ENCODE results near the gene TFDP2.

Gene TFDP2

DNA sequence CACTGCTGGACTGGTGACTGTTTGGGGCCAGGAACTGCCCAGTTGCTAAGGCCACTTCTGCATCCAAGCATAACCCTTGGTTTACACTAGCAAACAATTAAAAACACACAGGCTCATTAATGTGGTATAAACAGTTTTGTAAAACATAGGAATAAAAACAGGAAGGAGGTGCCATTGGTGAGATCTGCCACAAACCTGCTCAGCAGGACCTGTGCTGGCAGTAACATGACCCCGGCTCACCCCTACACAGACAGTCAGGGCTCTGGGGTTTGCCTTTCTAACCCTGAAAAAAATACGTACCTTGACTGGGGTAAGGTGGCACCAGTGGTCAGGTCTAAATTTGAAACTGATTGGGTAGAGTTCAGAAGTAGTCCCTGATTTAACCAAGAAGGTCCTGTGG is 196.7 kb downstream of the TFDP2 start:
- Histone ChIP-seq H3K4me1 (ENCODE audit: insufficient read depth, low read length) (peaks cover 4% of the 10 kb centered on the region), H3K9ac (ENCODE audit: low read length) (no peak overlapping the region), H3K27ac (ENCODE audit: low read depth, low read length) (no peak overlapping the region), H3K27me3 (ENCODE audit: control insufficient read depth in 1 of 2, insufficient read depth in 2 of 2, low read length in 2 of 2) (no peaks in the 10 kb centered on the region), H3K36me3 (ENCODE audit: insufficient read depth, low read length) (peaks cover 5% of the 10 kb centered on the region), H3K9me3 (ENCODE audit: low read length) (no peaks in the 10 kb centered on the region), H3K4me3 (ENCODE audit: low read depth in 1 of 2, low read length in 2 of 2) (no peak overlapping the region)

DNA sequence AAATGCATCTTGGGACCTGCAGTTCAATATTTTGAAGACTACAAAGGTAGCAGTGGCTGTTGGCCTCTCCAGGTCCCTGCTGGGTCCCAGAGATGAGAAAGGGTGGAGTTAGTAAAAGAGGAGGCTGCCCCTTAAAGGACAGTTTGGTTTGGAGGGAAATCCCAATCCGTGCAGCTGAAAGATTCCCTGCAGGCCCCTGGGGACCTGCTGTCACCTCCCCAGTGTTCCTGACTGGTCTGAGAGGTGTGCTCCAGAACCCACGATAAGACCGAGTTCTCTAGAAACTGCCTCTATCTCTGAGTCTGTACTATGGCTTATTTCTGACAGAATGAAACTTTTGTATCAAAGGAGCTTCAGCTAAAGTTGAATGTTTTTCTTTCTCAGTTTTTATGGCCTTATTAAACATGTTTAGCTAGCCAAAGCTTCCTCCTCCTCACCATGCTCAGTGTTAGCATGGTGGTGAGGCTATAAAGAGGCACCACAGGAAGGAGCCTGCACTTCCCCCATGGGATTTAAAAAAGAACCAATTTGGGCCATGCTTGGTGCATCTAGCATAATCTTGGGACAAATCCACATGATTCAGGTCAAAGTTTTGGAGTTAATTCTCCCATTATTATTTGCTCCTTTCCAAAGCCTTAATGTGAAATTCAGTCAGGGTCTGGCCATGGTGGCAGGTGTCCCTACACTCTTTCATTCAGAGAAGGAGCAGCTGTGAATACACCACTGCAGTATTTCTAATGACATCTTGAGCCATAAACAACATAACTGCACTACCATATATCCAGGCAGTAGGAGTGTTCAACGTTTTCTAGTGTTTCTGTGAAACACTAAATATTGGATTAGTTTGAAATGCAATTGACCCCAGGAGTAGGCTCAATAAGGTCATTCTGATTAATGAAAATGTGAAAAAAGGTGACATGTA is 198.5 kb downstream of the TFDP2 start:
- no peak overlapping the region for H3K9ac ChIP-seq (ENCODE audit: low read length)

GRCh38 chr3:141949972-141950371 is 199.4 kb downstream of the TFDP2 start:
- Histone ChIP-seq H3K9me3 (ENCODE audit: low read length) (no peaks in the 10 kb centered on the region), H3K27me3 (ENCODE audit: control insufficient read depth in 1 of 2, insufficient read depth in 2 of 2, low read length in 2 of 2) (no peaks in the 10 kb centered on the region), H3K4me3 (ENCODE audit: low read depth in 1 of 2, low read length in 2 of 2) (no peak overlapping the region), H3K27ac (ENCODE audit: low read depth, low read length) (no peak overlapping the region), H3K36me3 (ENCODE audit: insufficient read depth, low read length) (peaks cover 5% of the 10 kb centered on the region), H3K9ac (ENCODE audit: low read length) (no peak overlapping the region), H3K4me1 (ENCODE audit: insufficient read depth, low read length) (peaks cover under 1% of the 10 kb centered on the region)

More for the DNA sequence above, 198.5 kb downstream of the TFDP2 start:
- H3K4me3 ChIP-seq (ENCODE audit: low read depth in 1 of 2, low read length in 2 of 2): no peak overlapping the region
- H3K27ac ChIP-seq (ENCODE audit: low read depth, low read length): no peak overlapping the region
- H3K4me1 ChIP-seq (ENCODE audit: insufficient read depth, low read length): peaks cover 4% of the 10 kb centered on the region
- no peaks in the 10 kb centered on the region for H3K9me3 ChIP-seq (ENCODE audit: low read length)
- H3K36me3 ChIP-seq (ENCODE audit: insufficient read depth, low read length): peaks cover 5% of the 10 kb centered on the region
- H3K27me3 ChIP-seq (ENCODE audit: control insufficient read depth in 1 of 2, insufficient read depth in 2 of 2, low read length in 2 of 2): no peaks in the 10 kb centered on the region

- H3K4me1 ChIP-seq (ENCODE audit: insufficient read depth, low read length): no peaks in the 10 kb centered on the region
- no peak overlapping the region for H3K4me3 ChIP-seq (ENCODE audit: low read depth in 1 of 2, low read length in 2 of 2)
- peaks cover 5% of the 10 kb centered on the region for H3K36me3 ChIP-seq (ENCODE audit: insufficient read depth, low read length)
- no peak overlapping the region for H3K27ac ChIP-seq (ENCODE audit: low read depth, low read length)
- H3K9me3 ChIP-seq (ENCODE audit: low read length): no peaks in the 10 kb centered on the region
- no peak overlapping the region for H3K9ac ChIP-seq (ENCODE audit: low read length)
- no peaks in the 10 kb centered on the region for H3K27me3 ChIP-seq (ENCODE audit: control insufficient read depth in 1 of 2, insufficient read depth in 2 of 2, low read length in 2 of 2)
These were observed 199.9 kb downstream of the TFDP2 start for GRCh38 chr3:141949399-141949798.

GRCh38 chr3:141945726-141946485 is 203.4 kb downstream of the TFDP2 start:
- no peak overlapping the region for H3K9ac ChIP-seq (ENCODE audit: low read length)
- H3K4me3 ChIP-seq (ENCODE audit: low read depth in 1 of 2, low read length in 2 of 2): no peak overlapping the region
- no peaks in the 10 kb centered on the region for H3K27me3 ChIP-seq (ENCODE audit: control insufficient read depth in 1 of 2, insufficient read depth in 2 of 2, low read length in 2 of 2)
- no peak overlapping the region for H3K27ac ChIP-seq (ENCODE audit: low read depth, low read length)
- H3K9me3 ChIP-seq (ENCODE audit: low read length): no peaks in the 10 kb centered on the region
- peaks cover 1% of the 10 kb centered on the region for H3K4me1 ChIP-seq (ENCODE audit: insufficient read depth, low read length)
- H3K36me3 ChIP-seq (ENCODE audit: insufficient read depth, low read length): peaks cover 5% of the 10 kb centered on the region

DNA sequence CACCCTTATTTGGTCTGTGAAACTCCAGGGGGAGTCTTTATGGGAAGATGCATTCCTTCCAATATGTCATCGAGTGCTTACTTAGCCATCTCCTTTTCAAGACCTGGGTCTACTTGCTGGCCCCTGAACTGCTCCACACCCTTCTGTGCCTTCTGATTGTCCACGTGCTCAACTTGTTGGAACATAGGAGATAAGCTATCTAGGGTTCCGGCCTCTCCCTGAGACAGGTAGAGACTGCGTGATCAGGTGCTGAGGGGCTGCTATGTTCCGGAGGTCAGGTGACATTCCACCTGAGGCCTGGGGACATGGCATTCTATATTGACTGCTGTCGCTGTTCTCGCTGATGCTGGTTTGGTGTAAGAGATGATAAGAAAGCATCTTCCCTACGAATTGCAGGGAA is 207.3 kb downstream of the TFDP2 start:
- Histone ChIP-seq H3K36me3 (ENCODE audit: insufficient read depth, low read length) (no peaks in the 10 kb centered on the region), H3K9ac (ENCODE audit: low read length) (no peak overlapping the region), H3K4me3 (ENCODE audit: low read depth in 1 of 2, low read length in 2 of 2) (no peak overlapping the region), H3K27ac (ENCODE audit: low read depth, low read length) (no peak overlapping the region), H3K4me1 (ENCODE audit: insufficient read depth, low read length) (peaks cover 4% of the 10 kb centered on the region), H3K27me3 (ENCODE audit: control insufficient read depth in 1 of 2, insufficient read depth in 2 of 2, low read length in 2 of 2) (no peaks in the 10 kb centered on the region), H3K9me3 (ENCODE audit: low read length) (no peaks in the 10 kb centered on the region)

- no peak overlapping the region for H3K4me3 ChIP-seq (ENCODE audit: low read depth in 1 of 2, low read length in 2 of 2)
- H3K36me3 ChIP-seq (ENCODE audit: insufficient read depth, low read length): no peaks in the 10 kb centered on the region
- peaks cover 4% of the 10 kb centered on the region for H3K4me1 ChIP-seq (ENCODE audit: insufficient read depth, low read length)
- no peak overlapping the region for H3K27ac ChIP-seq (ENCODE audit: low read depth, low read length)
- H3K9ac ChIP-seq (ENCODE audit: low read length): no peak overlapping the region
- H3K27me3 ChIP-seq (ENCODE audit: control insufficient read depth in 1 of 2, insufficient read depth in 2 of 2, low read length in 2 of 2): no peaks in the 10 kb centered on the region
- no peaks in the 10 kb centered on the region for H3K9me3 ChIP-seq (ENCODE audit: low read length)
These were observed 208.3 kb downstream of the TFDP2 start for GRCh38 chr3:141941093-141941492.

DNA sequence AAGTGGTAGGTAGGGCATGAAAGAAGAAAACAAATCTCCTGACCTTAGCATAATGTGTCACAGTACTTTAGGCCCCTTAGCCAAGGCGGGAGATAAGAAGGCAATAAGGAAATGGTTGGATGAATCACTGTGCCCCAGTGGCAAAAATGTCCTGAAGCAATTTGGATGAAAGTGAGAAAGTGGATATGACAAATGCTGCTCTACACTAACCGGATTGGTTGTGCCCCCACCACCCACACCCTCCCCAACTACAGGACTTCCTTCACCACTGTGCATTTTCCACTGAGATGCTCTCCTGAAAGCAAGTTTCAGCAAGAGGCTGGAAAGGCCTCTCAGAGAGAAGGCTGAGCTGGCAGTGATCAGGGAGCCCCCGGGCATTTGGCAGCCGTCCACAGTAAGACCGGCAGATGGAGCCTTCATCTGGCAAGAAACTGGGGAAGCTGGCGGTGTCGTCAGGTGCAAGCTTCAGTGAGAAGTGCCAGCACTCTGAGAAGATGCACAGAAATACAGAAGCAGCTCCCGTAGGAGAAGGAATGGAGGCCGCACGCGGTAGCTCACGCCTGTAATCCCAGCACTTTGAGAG is 209.1 kb downstream of the TFDP2 start:
- Histone ChIP-seq H3K9me3 (ENCODE audit: low read length) (no peaks in the 10 kb centered on the region), H3K4me3 (ENCODE audit: low read depth in 1 of 2, low read length in 2 of 2) (no peak overlapping the region), H3K36me3 (ENCODE audit: insufficient read depth, low read length) (no peaks in the 10 kb centered on the region), H3K27ac (ENCODE audit: low read depth, low read length) (no peak overlapping the region), H3K27me3 (ENCODE audit: control insufficient read depth in 1 of 2, insufficient read depth in 2 of 2, low read length in 2 of 2) (no peaks in the 10 kb centered on the region), H3K9ac (ENCODE audit: low read length) (no peak overlapping the region), H3K4me1 (ENCODE audit: insufficient read depth, low read length) (peaks cover 4% of the 10 kb centered on the region)

DNA sequence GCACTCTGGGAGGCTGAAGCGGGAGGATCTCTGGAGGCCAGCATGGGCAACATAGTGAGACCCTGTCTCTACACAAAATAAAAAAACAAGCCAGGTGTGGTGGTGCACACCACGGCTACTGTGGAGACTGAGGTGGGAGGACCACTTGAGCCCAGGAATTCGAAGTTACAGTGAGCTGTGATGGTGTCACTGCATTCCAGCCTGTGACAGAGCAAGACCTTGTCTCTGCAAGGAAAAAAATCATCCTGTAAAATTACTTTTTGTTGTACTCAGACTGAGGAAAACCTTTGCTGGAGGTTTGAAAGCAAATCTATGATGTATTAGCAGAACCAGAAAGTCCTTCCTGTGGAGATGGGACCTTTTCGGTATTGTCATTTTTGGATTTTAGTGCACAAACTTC is 209.6 kb downstream of the TFDP2 start:
- no peaks in the 10 kb centered on the region for H3K9me3 ChIP-seq (ENCODE audit: low read length)
- no peak overlapping the region for H3K27ac ChIP-seq (ENCODE audit: low read depth, low read length)
- no peak overlapping the region for H3K4me3 ChIP-seq (ENCODE audit: low read depth in 1 of 2, low read length in 2 of 2)
- no peak overlapping the region for H3K9ac ChIP-seq (ENCODE audit: low read length)
- no peaks in the 10 kb centered on the region for H3K27me3 ChIP-seq (ENCODE audit: control insufficient read depth in 1 of 2, insufficient read depth in 2 of 2, low read length in 2 of 2)
- H3K4me1 ChIP-seq (ENCODE audit: insufficient read depth, low read length): peaks cover 4% of the 10 kb centered on the region
- no peaks in the 10 kb centered on the region for H3K36me3 ChIP-seq (ENCODE audit: insufficient read depth, low read length)

GRCh38 chr3:141938011-141938500 is 211.3 kb downstream of the TFDP2 start:
- Histone ChIP-seq H3K4me3 (ENCODE audit: low read depth in 1 of 2, low read length in 2 of 2) (no peak overlapping the region), H3K36me3 (ENCODE audit: insufficient read depth, low read length) (no peaks in the 10 kb centered on the region), H3K27me3 (ENCODE audit: control insufficient read depth in 1 of 2, insufficient read depth in 2 of 2, low read length in 2 of 2) (no peaks in the 10 kb centered on the region), H3K9me3 (ENCODE audit: low read length) (no peaks in the 10 kb centered on the region), H3K9ac (ENCODE audit: low read length) (no peak overlapping the region), H3K27ac (ENCODE audit: low read depth, low read length) (no peak overlapping the region), H3K4me1 (ENCODE audit: insufficient read depth, low read length) (peaks cover 4% of the 10 kb centered on the region)

GRCh38 chr3:141934354-141934753 is 215.0 kb downstream of the TFDP2 start:
- Histone ChIP-seq H3K36me3 (ENCODE audit: insufficient read depth, low read length) (no peaks in the 10 kb centered on the region), H3K9ac (ENCODE audit: low read length) (no peak overlapping the region), H3K27ac (ENCODE audit: low read depth, low read length) (no peak overlapping the region)

More at GRCh38 chr3:141934354-141934753, 215.0 kb downstream of the TFDP2 start:
- H3K4me3 ChIP-seq (ENCODE audit: low read depth in 1 of 2, low read length in 2 of 2): no peak overlapping the region
- no peaks in the 10 kb centered on the region for H3K27me3 ChIP-seq (ENCODE audit: control insufficient read depth in 1 of 2, insufficient read depth in 2 of 2, low read length in 2 of 2)
- no peaks in the 10 kb centered on the region for H3K4me1 ChIP-seq (ENCODE audit: insufficient read depth, low read length)
- no peaks in the 10 kb centered on the region for H3K9me3 ChIP-seq (ENCODE audit: low read length)

All from muscle layer of colon (tissue), 2 donors.